BLaER1 treated with 17β-estradiol and CSF1 and Interleukin-3, amounts not matched to agents 10 nM and 100 nM (cell line): ENCODE measurements around the gene STAC3.
A peak's percentile ranks its signal among the peaks of the same experiment; 100 is the strongest.
"Not testable (repeated sequence)": the region's sequence is repeated elsewhere in the genome, so short reads cannot be mapped to it uniquely, and the experiment has no call there.

Experiments used
- H3K27ac ChIP-seq, 11 experiments: shearing (Covaris generic); formaldehyde crosslinking; 2 replicates each; pipeline ENCODE4 v1.8.1; 2022
- H3K27me3 ChIP-seq, 11 experiments: shearing (Covaris generic); formaldehyde crosslinking; 2 replicates each; pipeline ENCODE4 v1.8.1; 2022
- H3K36me3 ChIP-seq, 11 experiments: shearing (Covaris generic); formaldehyde crosslinking; 2 replicates each; pipeline ENCODE4 v1.8.1; 2022
- H3K4me1 ChIP-seq, 10 experiments: shearing (Covaris generic); formaldehyde crosslinking; 2 replicates each; pipeline ENCODE4 v1.8.1; 2022
- H3K4me2 ChIP-seq, 11 experiments: shearing (Covaris generic); formaldehyde crosslinking; 2 replicates each; pipeline ENCODE4 v1.8.1; 2022
- H3K4me3 ChIP-seq, 10 experiments: shearing (Covaris generic); formaldehyde crosslinking; 2 replicates each; pipeline ENCODE4 v1.8.1; 2022
- H3K9ac ChIP-seq, 11 experiments: shearing (Covaris generic); formaldehyde crosslinking; 2 replicates each; pipeline ENCODE4 v1.8.1; 2022
- H3K9me3 ChIP-seq, 11 experiments: shearing (Covaris generic); formaldehyde crosslinking; replicated peaks in 1 of 11; 2 replicates each; pipeline ENCODE4 v1.8.1; 2022
- H4K20me1 ChIP-seq, 11 experiments: shearing (Covaris generic); formaldehyde crosslinking; 2 replicates each; pipeline ENCODE4 v1.8.1; 2022
- Cebpa-rat ChIP-seq, 11 experiments: shearing (Covaris generic); IDR thresholded peaks; 2 replicates each; pipeline ENCODE4 v1.8.1; 2022

The STAC3 gene

GRCh38 chr12:57250956-57251355, at the start of gene STAC3:
TSS of gene STAC3 (minus strand) at chr12:57251187. CDS start at chr12:57249636, 1,551 bp downstream.
- H3K4me3 ChIP-seq, result no peak within 1 kb of the TSS
- H3K9me3 ChIP-seq, result no peaks in the 10 kb centered on the region
- H3K27me3 ChIP-seq, result peaks cover 0 to under 1% (median 0%) of the 10 kb centered on the region in 11 experiments; a peak in 2 of 22 replicates
- no peak within 1 kb of the TSS for H3K9ac ChIP-seq
- H4K20me1 ChIP-seq, result no peaks in the 10 kb centered on the region
- peaks cover 10 to 27% (median 18%) of the 10 kb centered on the region in 11 experiments for H3K36me3 ChIP-seq
- H3K27ac ChIP-seq, result no peak within 1 kb of the TSS
- H3K4me1 ChIP-seq, result peaks cover 10 to 24% (median 17%) of the 10 kb centered on the region in 10 experiments
- peak within 1 kb of the TSS in 4 of 11 experiments; percentile 80 to 90 (median 88); a peak in 6 of 22 replicates for H3K4me2 ChIP-seq
- no peak for TF ChIP-seq Cebpa-rat (IDR thresholded peaks at IDR 0.05)

DNA sequence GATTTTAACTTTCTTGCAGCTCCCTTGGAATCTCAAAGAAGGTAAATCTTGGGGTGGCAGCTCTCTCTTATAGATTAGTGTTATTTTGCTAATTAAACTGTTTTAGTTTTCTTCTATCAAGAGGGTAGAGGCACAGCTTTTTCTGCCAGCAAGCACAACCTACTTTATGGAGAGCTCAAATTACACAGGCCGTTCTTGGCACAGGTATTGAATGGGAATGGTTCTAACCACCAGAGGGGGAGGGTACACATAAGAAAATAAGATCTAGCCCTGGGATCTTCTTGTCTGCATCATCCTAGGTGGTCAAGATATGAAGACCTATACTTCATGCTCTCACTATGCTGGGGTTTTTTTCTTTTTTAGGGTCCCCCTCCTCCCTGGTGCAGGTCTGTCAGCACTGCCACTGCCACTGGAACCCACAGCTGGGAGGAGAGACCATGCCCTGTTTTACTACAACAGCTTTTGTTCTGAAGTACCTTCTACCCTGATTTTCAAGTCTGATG, 48.6 kb upstream of the STAC3 start:
- H3K27me3 ChIP-seq, result no peaks in the 10 kb centered on the region
- no peaks in the 10 kb centered on the region for H4K20me1 ChIP-seq
- H3K9me3 ChIP-seq, result no peaks in the 10 kb centered on the region
- H3K27ac ChIP-seq, result no peak overlapping the region
- no peaks in the 10 kb centered on the region for H3K4me1 ChIP-seq
- no peak for TF ChIP-seq Cebpa-rat (IDR thresholded peaks at IDR 0.05)
- no peak overlapping the region for H3K9ac ChIP-seq
- peaks cover 83 to 100% (median 97%) of the 10 kb centered on the region in 11 experiments for H3K36me3 ChIP-seq
- no peak overlapping the region for H3K4me3 ChIP-seq
- H3K4me2 ChIP-seq, result no peak overlapping the region

DNA sequence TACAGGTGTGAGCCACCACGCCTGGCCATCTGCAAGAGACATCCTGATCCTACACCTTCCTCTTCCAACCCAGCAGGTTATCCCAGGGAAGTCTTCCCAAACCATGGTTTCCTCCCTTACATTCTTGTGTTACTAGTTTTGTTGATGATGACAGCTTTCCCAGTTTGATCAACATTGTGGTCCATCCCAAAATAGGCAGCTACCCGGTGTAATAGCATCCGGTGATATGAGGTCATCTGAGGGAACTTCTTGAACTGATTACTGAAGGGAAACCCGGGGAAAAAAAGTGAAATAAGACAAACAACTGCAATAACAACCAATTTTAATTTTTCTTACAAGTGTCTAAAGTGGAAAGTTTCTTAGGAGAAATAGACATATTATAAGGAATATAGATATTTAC, 45.3 kb upstream of the STAC3 start:
- Histone ChIP-seq H3K36me3 (peaks cover 71 to 98% (median 88%) of the 10 kb centered on the region in 11 experiments), H3K9me3 (no peaks in the 10 kb centered on the region), H3K27me3 (no peaks in the 10 kb centered on the region), H3K4me1 (peaks cover 0 to 17% (median 10%) of the 10 kb centered on the region in 10 experiments; a peak in 16 of 20 replicates), H3K4me2 (no peak overlapping the region), H3K27ac (no peak overlapping the region), H3K9ac (no peak overlapping the region), H4K20me1 (no peaks in the 10 kb centered on the region), H3K4me3 (no peak overlapping the region)
- no peak for TF ChIP-seq Cebpa-rat (IDR thresholded peaks at IDR 0.05)

- Histone ChIP-seq H3K4me1 (peaks cover 29 to 94% (median 77%) of the 10 kb centered on the region in 10 experiments), H3K9ac (peak overlapping the region in 1 of 11 experiments; percentile 71; a peak in 2 of 22 replicates), H3K36me3 (peaks cover 65 to 88% (median 76%) of the 10 kb centered on the region in 11 experiments), H3K27ac (peak overlapping the region in 7 of 11 experiments; percentile 68 to 98 (median 81); a peak in 11 of 22 replicates), H3K9me3 (peaks cover 0 to 20% (median 0%) of the 10 kb centered on the region in 11 experiments; a peak in 2 of 22 replicates), H3K4me2 (peak overlapping the region in 10 of 11 experiments; percentile 58 to 96 (median 82); a peak in 17 of 22 replicates)
- not testable (repeated sequence) for H3K4me3 ChIP-seq, H3K27me3 ChIP-seq, H4K20me1 ChIP-seq
- peak in 5 of 11 experiments; percentile 28 to 55 (median 48); a peak in 4 of 22 replicates for TF ChIP-seq Cebpa-rat (IDR thresholded peaks at IDR 0.05)
Observed at GRCh38 chr12:57282073-57282472, 31.1 kb upstream of the STAC3 start.

- H3K4me1 ChIP-seq, result peaks cover 29 to 79% (median 65%) of the 10 kb centered on the region in 10 experiments
- H3K4me2 ChIP-seq, result peak overlapping the region; percentile 58 to 96 (median 85)
- peak overlapping the region in 7 of 10 experiments; percentile 5 to 42 (median 19); a peak in 6 of 20 replicates for H3K4me3 ChIP-seq
- H3K36me3 ChIP-seq, result peaks cover 69 to 87% (median 82%) of the 10 kb centered on the region in 11 experiments
- peak overlapping the region; percentile 9 to 74 (median 61); a peak in 20 of 22 replicates for H3K9ac ChIP-seq
- H3K9me3 ChIP-seq, result peaks cover 0 to 19% (median 0%) of the 10 kb centered on the region in 11 experiments; a peak in 4 of 22 replicates
- no peaks in the 10 kb centered on the region for H3K27me3 ChIP-seq
- H3K27ac ChIP-seq, result peak overlapping the region; percentile 32 to 98 (median 75); a peak in 21 of 22 replicates
- peak in 3 of 11 experiments; percentile 6 to 86 (median 46); a peak in 5 of 22 replicates for TF ChIP-seq Cebpa-rat (IDR thresholded peaks at IDR 0.05)
- H4K20me1 ChIP-seq, result no peaks in the 10 kb centered on the region
Observed at GRCh38 chr12:57280211-57281062, 29.4 kb upstream of the STAC3 start.

DNA sequence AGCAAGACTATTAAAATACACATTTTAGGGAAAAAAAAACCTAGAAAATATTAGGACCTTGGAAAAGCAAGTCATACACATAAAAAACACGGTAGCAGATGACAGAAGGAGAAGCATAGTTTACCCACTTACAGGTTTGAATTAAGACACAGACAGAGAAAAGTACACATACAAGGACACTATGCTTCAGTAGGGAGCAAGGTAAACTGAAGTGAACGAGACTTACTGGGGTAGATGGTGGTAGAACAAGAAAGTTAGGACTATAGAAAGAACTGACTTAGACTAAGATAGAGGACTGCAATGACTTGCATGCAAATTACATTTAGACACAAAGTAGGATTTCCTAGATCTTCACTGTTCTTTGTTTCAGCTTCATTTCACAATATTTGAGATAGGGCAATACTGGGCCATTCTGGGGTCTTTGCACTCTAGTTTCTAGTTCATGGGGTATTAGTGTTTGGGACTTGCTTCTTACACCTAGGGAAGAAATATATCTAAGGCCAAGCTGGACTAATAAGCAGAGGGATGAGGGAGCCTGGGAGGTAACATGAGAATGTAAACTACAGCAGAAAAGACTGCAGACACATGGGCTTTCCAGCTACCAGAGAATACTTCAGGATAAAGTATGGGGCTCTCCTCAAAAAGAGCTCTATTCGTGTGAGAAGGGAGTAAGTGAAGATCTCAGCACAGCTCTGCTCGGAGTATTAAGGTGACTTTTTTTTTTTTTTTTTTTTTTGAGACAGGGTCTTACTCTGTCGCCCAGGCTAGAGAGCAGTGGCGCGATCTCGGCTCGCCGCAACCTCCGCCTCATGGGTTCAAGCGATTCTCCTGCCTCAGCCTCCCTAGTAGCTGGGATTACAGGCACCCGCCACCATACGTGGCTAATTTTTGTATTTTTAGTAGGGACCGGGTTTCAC, 27.7 kb upstream of the STAC3 start:
- H4K20me1 ChIP-seq, result no peaks in the 10 kb centered on the region
- peaks cover 0 to 7% (median 0%) of the 10 kb centered on the region in 11 experiments; a peak in 3 of 22 replicates for H3K9me3 ChIP-seq
- H3K4me1 ChIP-seq, result peaks cover 29 to 66% (median 56%) of the 10 kb centered on the region in 10 experiments
- peaks cover 69 to 87% (median 76%) of the 10 kb centered on the region in 11 experiments for H3K36me3 ChIP-seq
- no peak overlapping the region for H3K4me3 ChIP-seq
- H3K27ac ChIP-seq, result peak overlapping the region in 10 of 11 experiments; percentile 51 to 98 (median 76); a peak in 18 of 22 replicates
- peak overlapping the region in 2 of 11 experiments; percentile 71 to 74; a peak in 3 of 22 replicates for H3K9ac ChIP-seq
- no peak for TF ChIP-seq Cebpa-rat (IDR thresholded peaks at IDR 0.05)
- H3K4me2 ChIP-seq, result peak overlapping the region in 8 of 11 experiments; percentile 4 to 96 (median 75); a peak in 12 of 22 replicates
- no peaks in the 10 kb centered on the region for H3K27me3 ChIP-seq

GRCh38 chr12:57276935-57277563, 26.1 kb upstream of the STAC3 start:
- Histone ChIP-seq H3K27ac (peak overlapping the region in 4 of 11 experiments; percentile 81 to 98 (median 88); a peak in 6 of 22 replicates), H3K9me3 (peaks cover 0 to 7% (median 0%) of the 10 kb centered on the region in 11 experiments; a peak in 3 of 22 replicates), H3K4me1 (peaks cover 28 to 56% (median 43%) of the 10 kb centered on the region in 10 experiments), H3K36me3 (peaks cover 67 to 85% (median 75%) of the 10 kb centered on the region in 11 experiments), H3K4me3 (no peak overlapping the region), H3K9ac (peak overlapping the region in 2 of 11 experiments; percentile 9 to 25; a peak in 2 of 22 replicates), H3K4me2 (no peak overlapping the region), H3K27me3 (no peaks in the 10 kb centered on the region), H4K20me1 (no peaks in the 10 kb centered on the region)
- no peak for TF ChIP-seq Cebpa-rat (IDR thresholded peaks at IDR 0.05)

DNA sequence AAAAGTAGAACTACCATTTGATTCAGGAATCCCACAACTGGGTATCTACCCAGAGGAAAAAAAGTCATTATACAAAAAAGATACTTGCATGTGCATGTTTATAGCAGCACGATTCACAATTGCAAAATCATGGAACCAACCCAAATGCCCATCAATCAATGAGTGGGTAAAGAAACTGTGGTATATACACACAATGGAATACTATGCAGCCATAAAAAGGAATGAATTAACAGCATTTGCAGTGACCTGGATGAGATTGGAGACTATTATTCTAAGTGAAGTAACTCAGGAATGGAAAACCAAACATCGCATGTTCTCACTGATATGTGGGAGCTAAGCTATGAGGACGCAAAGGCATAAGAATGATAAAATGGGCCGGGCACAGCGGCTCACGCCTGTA, 25.2 kb upstream of the STAC3 start:
- H3K4me2 ChIP-seq, H3K9ac ChIP-seq, H3K4me3 ChIP-seq, H4K20me1 ChIP-seq, H3K9me3 ChIP-seq, H3K27ac ChIP-seq, H3K27me3 ChIP-seq: not testable (repeated sequence)
- H3K4me1 ChIP-seq, result peaks cover 20 to 48% (median 35%) of the 10 kb centered on the region in 10 experiments
- peaks cover 59 to 86% (median 76%) of the 10 kb centered on the region in 11 experiments for H3K36me3 ChIP-seq
